HL-60 (cell line): ENCODE data around the gene LUM.

Experiments
- GABPA ChIP-seq: IDR thresholded peaks from 2 replicates; pipeline ENCODE4 v1.6.1; 2012; ENCODE audit warnings: low read depth
- POLR2AphosphoS5 ChIP-seq: IDR thresholded peaks from 2 replicates; pipeline ENCODE4 v1.6.1; 2012; ENCODE audit warnings: low read depth
- SPI1 ChIP-seq: IDR thresholded peaks from 2 replicates; pipeline ENCODE4 v1.6.1; 2012; ENCODE audit warnings: low read depth, mild to moderate bottlenecking, borderline replicate concordance
- TF ChIP-seq, protein P1 (sequence below): IDR thresholded peaks from one replicate; pipeline ENCODE4 v1.5.1; 2011; ENCODE audit warnings: low read length, control low read depth, inconsistent platforms; ENCODE audit not compliant: insufficient read depth
- TF ChIP-seq, protein P2 (sequence below): IDR thresholded peaks from 2 replicates; pipeline ENCODE4 v1.6.1; 2012; ENCODE audit warnings: low read depth; ENCODE audit not compliant: insufficient replicate concordance

DNA sequence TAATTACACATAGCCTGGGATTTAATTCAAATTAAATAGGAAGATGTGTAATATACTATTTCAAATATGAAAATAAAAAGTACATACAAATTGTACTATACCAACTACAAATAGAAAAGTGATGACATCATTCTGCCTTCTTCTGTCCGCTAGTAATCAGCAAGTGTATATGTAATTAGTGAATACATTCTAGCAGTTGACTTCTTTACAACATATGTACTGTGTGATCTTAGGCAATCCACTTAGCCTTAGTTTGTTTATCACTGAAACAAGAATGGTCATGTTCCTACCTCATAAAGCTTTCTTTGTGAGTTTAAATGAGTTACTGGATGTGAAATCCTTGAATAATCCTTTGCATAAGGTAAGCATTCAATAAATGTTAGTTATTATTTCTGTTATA, 7.8 kb upstream of the LUM start:
- TF ChIP-seq, protein P1, sequence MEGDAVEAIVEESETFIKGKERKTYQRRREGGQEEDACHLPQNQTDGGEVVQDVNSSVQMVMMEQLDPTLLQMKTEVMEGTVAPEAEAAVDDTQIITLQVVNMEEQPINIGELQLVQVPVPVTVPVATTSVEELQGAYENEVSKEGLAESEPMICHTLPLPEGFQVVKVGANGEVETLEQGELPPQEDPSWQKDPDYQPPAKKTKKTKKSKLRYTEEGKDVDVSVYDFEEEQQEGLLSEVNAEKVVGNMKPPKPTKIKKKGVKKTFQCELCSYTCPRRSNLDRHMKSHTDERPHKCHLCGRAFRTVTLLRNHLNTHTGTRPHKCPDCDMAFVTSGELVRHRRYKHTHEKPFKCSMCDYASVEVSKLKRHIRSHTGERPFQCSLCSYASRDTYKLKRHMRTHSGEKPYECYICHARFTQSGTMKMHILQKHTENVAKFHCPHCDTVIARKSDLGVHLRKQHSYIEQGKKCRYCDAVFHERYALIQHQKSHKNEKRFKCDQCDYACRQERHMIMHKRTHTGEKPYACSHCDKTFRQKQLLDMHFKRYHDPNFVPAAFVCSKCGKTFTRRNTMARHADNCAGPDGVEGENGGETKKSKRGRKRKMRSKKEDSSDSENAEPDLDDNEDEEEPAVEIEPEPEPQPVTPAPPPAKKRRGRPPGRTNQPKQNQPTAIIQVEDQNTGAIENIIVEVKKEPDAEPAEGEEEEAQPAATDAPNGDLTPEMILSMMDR = no peak
- TF ChIP-seq, protein P2, sequence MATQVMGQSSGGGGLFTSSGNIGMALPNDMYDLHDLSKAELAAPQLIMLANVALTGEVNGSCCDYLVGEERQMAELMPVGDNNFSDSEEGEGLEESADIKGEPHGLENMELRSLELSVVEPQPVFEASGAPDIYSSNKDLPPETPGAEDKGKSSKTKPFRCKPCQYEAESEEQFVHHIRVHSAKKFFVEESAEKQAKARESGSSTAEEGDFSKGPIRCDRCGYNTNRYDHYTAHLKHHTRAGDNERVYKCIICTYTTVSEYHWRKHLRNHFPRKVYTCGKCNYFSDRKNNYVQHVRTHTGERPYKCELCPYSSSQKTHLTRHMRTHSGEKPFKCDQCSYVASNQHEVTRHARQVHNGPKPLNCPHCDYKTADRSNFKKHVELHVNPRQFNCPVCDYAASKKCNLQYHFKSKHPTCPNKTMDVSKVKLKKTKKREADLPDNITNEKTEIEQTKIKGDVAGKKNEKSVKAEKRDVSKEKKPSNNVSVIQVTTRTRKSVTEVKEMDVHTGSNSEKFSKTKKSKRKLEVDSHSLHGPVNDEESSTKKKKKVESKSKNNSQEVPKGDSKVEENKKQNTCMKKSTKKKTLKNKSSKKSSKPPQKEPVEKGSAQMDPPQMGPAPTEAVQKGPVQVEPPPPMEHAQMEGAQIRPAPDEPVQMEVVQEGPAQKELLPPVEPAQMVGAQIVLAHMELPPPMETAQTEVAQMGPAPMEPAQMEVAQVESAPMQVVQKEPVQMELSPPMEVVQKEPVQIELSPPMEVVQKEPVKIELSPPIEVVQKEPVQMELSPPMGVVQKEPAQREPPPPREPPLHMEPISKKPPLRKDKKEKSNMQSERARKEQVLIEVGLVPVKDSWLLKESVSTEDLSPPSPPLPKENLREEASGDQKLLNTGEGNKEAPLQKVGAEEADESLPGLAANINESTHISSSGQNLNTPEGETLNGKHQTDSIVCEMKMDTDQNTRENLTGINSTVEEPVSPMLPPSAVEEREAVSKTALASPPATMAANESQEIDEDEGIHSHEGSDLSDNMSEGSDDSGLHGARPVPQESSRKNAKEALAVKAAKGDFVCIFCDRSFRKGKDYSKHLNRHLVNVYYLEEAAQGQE = no peak
- TF ChIP-seq POLR2AphosphoS5 (no peak), SPI1 (no peak), GABPA (no peak)
